Measurements from ENCODE around the gene NDST3.

Gene NDST3

GRCh38 chr4:118278473-118279274, 244.4 kb downstream of the NDST3 start:
- ATAC-seq, result peak; percentile 84
- TF ChIP-seq TCF4 (CRISPR knock-in tag; IDR thresholded peaks at IDR 0.05; ENCODE audit: borderline replicate concordance) (no peak), RARB (CRISPR knock-in tag; IDR thresholded peaks at IDR 0.05) (peak; percentile 23; the same call in 1 of the 2 replicates), ZFP3 (CRISPR knock-in tag; IDR thresholded peaks at IDR 0.05) (0 out of 2 replicates have a peak, but pooled peaks have one; percentile 28), CSRNP3 (CRISPR knock-in tag; IDR thresholded peaks at IDR 0.05) (0 out of 2 replicates have a peak, but pooled peaks have one; percentile 47), POU6F1 (CRISPR knock-in tag; IDR thresholded peaks at IDR 0.05; ENCODE audit: borderline replicate concordance, low read depth) (no peak), ZNF565 (CRISPR knock-in tag; conservative IDR thresholded peaks at IDR 0.05; ENCODE audit: low read depth) (no peak), CREB5 (CRISPR knock-in tag; IDR thresholded peaks at IDR 0.05; ENCODE audit: low read depth) (peak; percentile 84), ZFP30 (CRISPR knock-in tag; IDR thresholded peaks at IDR 0.05) (no peak), SNAI2 (CRISPR knock-in tag; IDR thresholded peaks at IDR 0.05) (peak; percentile 70; the same call in 1 of the 2 replicates), TOX (CRISPR knock-in tag; IDR thresholded peaks at IDR 0.05; ENCODE audit: borderline replicate concordance) (peak; percentile 47), ESRRG (CRISPR knock-in tag; IDR thresholded peaks at IDR 0.05) (peak; percentile 79; the same call in 1 of the 2 replicates), OSR1 (CRISPR knock-in tag; IDR thresholded peaks at IDR 0.05) (no peak)

- TF ChIP-seq POU6F1 (CRISPR knock-in tag; IDR thresholded peaks at IDR 0.05; ENCODE audit: borderline replicate concordance, low read depth) (0 out of 2 replicates have a peak, but pooled peaks have one; percentile 55), BACH2 (CRISPR knock-in tag; IDR thresholded peaks at IDR 0.05; ENCODE audit: borderline replicate concordance) (no peak)
- no peak for ATAC-seq
Observed at GRCh38 chr4:118279328-118279727, 245.0 kb downstream of the NDST3 start.

- ATAC-seq, result no peak
- TF ChIP-seq ZNF70 (CRISPR knock-in tag; IDR thresholded peaks at IDR 0.05), result no peak
- no peak for TF ChIP-seq CREB5 (CRISPR knock-in tag; IDR thresholded peaks at IDR 0.05; ENCODE audit: low read depth)
- no peak for TF ChIP-seq CSRNP3 (CRISPR knock-in tag; IDR thresholded peaks at IDR 0.05)
- no peak for TF ChIP-seq RARB (CRISPR knock-in tag; IDR thresholded peaks at IDR 0.05)
- no peak for TF ChIP-seq ZNF565 (CRISPR knock-in tag; conservative IDR thresholded peaks at IDR 0.05; ENCODE audit: low read depth)
- TF ChIP-seq TSHZ2 (CRISPR knock-in tag; IDR thresholded peaks at IDR 0.05), result no peak
- no peak for TF ChIP-seq CSDC2 (CRISPR knock-in tag; IDR thresholded peaks at IDR 0.05)
- no peak for TF ChIP-seq ZNF8 (CRISPR knock-in tag; IDR thresholded peaks at IDR 0.05)
- no peak for TF ChIP-seq ARNTL (CRISPR knock-in tag; IDR thresholded peaks at IDR 0.05; ENCODE audit: borderline replicate concordance, low read depth)
- TF ChIP-seq ZFP30 (CRISPR knock-in tag; IDR thresholded peaks at IDR 0.05), result no peak
- TF ChIP-seq PATZ1 (CRISPR knock-in tag; IDR thresholded peaks at IDR 0.05; ENCODE audit: borderline replicate concordance), result no peak
- no peak for TF ChIP-seq BACH2 (CRISPR knock-in tag; IDR thresholded peaks at IDR 0.05; ENCODE audit: borderline replicate concordance)
- no peak for TF ChIP-seq PPARA (CRISPR knock-in tag; IDR thresholded peaks at IDR 0.05; ENCODE audit: borderline replicate concordance)
- TF ChIP-seq SNAI2 (CRISPR knock-in tag; IDR thresholded peaks at IDR 0.05), result no peak
Observed at GRCh38 chr4:118279920-118280432, 245.7 kb downstream of the NDST3 start.
